ENCODE data around the gene ZNF189. TPM values are rescaled to one million over a fixed set of nuclear protein-coding genes. Genes with fewer than 3 reads are reported as not detected.

Gene ZNF189
- total and polyA plus RNA-seq, 2 of the 4 experiments (the other 2 are of a cell fraction), result 5.9 to 19.9 TPM

DNA sequence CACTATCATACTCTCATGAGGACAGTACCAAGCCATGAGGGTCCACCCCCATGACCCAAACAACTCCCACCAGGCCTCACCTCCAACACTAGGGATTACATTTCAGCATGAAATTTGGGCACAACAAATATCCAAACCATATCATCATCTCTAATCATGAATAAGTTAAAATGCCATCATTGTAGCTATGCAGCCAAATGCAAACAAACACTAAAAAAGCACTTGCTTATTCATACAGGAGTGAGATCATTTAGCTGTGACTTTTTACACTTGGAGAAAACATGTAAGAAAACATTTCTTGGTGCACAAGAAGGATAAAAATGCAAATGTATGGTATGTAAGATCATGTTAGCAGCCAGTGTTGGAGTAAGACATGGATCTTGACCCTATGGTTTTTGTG, 38.0 kb upstream of the ZNF189 start:
- no peak overlapping the region for H2AFZ ChIP-seq (replicated peaks; ENCODE audit: low read length, poor library complexity)
- CTCF ChIA-PET, result no interaction called here
- H3K14ac ChIP-seq (replicated peaks; ENCODE audit: low read depth, low read length), result no peak overlapping the region
- no peak overlapping the region for H3K4ac ChIP-seq (ENCODE audit: low read depth, low read length)
- no peaks in the 10 kb centered on the region for H3K4me1 ChIP-seq (ENCODE audit: control insufficient read depth, insufficient read depth, low read length)
- H2BK120ac ChIP-seq (ENCODE audit: low read depth, low read length), result no peak overlapping the region
- in situ Hi-C loops (cut with MboI; ENCODE audit: low sequenced_read_pairs), result no loop called here
- H3K9ac ChIP-seq (ENCODE audit: low read depth, low read length), result no peak overlapping the region
- ATAC-seq (ENCODE audit: low read depth) (no peak), DNase-seq (no peak)
- H2BK15ac ChIP-seq (ENCODE audit: low read depth, low read length), result no peak overlapping the region
- POLR2A ChIA-PET (ENCODE audit: unreplicated experiment), result no interaction called here
- dilution Hi-C loops (cut with HindIII; ENCODE audit: low sequenced_read_pairs, unreplicated experiment), result no loop called here
- H4K8ac ChIP-seq (ENCODE audit: low read depth in 2 of 2, low read length in 2 of 2), result no peak overlapping the region
- H4K5ac ChIP-seq (ENCODE audit: low read depth, low read length), result no peak overlapping the region
- H3K27ac ChIP-seq (ENCODE audit: insufficient read depth, low read length), result no peak overlapping the region
- H3K23ac ChIP-seq (ENCODE audit: low read depth, low read length), result no peak overlapping the region
- H3K4me3 ChIP-seq (ENCODE audit: insufficient read depth, low read depth, low read length), result no peak overlapping the region
- no peak overlapping the region for H4K91ac ChIP-seq (ENCODE audit: insufficient read depth, low read depth, low read length)
- H4K20me1 ChIP-seq (ENCODE audit: insufficient read depth, low read length), result no peaks in the 10 kb centered on the region
- H3K79me1 ChIP-seq (ENCODE audit: low read depth in 1 of 2, low read length in 2 of 2), result no peaks in the 10 kb centered on the region
- no peaks in the 10 kb centered on the region for H3K9me1 ChIP-seq (ENCODE audit: insufficient read depth, low read length)
- no peak overlapping the region for H3K18ac ChIP-seq (ENCODE audit: low read depth, low read length)
- no peaks in the 10 kb centered on the region for H3K9me3 ChIP-seq (ENCODE audit: control insufficient read depth, insufficient read depth, low read length)
- no peak overlapping the region for H3K56ac ChIP-seq (ENCODE audit: extremely low read depth, insufficient read depth, low read length)
- no peaks in the 10 kb centered on the region for H3K27me3 ChIP-seq (ENCODE audit: control insufficient read depth, insufficient read depth, low read length)
- H2AK9ac ChIP-seq (replicated peaks; ENCODE audit: low read depth, low read length, poor library complexity), result no peak overlapping the region
- H2BK5ac ChIP-seq (ENCODE audit: low read depth, low read length, poor library complexity, severe bottlenecking), result no peak overlapping the region
- no peak overlapping the region for H3K4me2 ChIP-seq (ENCODE audit: low read depth, low read length)
- no peak overlapping the region for H2AK5ac ChIP-seq (ENCODE audit: low read depth, low read length)
- no peak overlapping the region for H2BK20ac ChIP-seq (ENCODE audit: low read depth, low read length)
- no peaks in the 10 kb centered on the region for H3K36me3 ChIP-seq (ENCODE audit: control insufficient read depth, insufficient read depth, low read length)
- no TSS peak for BruUV-seq (replicated peaks)
- TF ChIP-seq SMC3 (IDR thresholded peaks at IDR 0.05; ENCODE audit: low read depth, low read length) (no peak), RCOR1 (IDR thresholded peaks at IDR 0.05; ENCODE audit: insufficient replicate concordance, low read length) (no peak), CHD1 (IDR thresholded peaks at IDR 0.05; ENCODE audit: low read depth, low read length) (no peak), POLR2A (IDR thresholded peaks at IDR 0.05; ENCODE audit: low read depth, low read length) (no peak), CEBPB (IDR thresholded peaks at IDR 0.05; ENCODE audit: low read depth, low read length) (no peak), RFX5 (IDR thresholded peaks at IDR 0.05; ENCODE audit: low read depth, low read length) (no peak), NFE2L2 (IDR thresholded peaks at IDR 0.05; ENCODE audit: low read depth, low read length) (no peak), MXI1 (IDR thresholded peaks at IDR 0.05; ENCODE audit: borderline replicate concordance, low read depth, low read length) (no peak)
- TF ChIP-seq, protein P1, sequence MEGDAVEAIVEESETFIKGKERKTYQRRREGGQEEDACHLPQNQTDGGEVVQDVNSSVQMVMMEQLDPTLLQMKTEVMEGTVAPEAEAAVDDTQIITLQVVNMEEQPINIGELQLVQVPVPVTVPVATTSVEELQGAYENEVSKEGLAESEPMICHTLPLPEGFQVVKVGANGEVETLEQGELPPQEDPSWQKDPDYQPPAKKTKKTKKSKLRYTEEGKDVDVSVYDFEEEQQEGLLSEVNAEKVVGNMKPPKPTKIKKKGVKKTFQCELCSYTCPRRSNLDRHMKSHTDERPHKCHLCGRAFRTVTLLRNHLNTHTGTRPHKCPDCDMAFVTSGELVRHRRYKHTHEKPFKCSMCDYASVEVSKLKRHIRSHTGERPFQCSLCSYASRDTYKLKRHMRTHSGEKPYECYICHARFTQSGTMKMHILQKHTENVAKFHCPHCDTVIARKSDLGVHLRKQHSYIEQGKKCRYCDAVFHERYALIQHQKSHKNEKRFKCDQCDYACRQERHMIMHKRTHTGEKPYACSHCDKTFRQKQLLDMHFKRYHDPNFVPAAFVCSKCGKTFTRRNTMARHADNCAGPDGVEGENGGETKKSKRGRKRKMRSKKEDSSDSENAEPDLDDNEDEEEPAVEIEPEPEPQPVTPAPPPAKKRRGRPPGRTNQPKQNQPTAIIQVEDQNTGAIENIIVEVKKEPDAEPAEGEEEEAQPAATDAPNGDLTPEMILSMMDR (conservative IDR thresholded peaks at IDR 0.05; ENCODE audit: low read depth, low read length), result no peak
- intact Hi-C loops (cut with micrococcal nuclease), result no loop called here

Data from IMR-90 (cell line).